MM.1S (cell line): ENCODE data around the gene RNF182.

ENCODE experiments used
- CTCF ChIP-seq: fragments of 300-600 bp; sonication (generic); IDR thresholded peaks from 2 replicates; pipeline ENCODE4 v1.5.1; 2016; ENCODE audit warnings: antibody characterized with exemption, low read length, mixed read lengths
- EZH2phosphoT487 ChIP-seq: fragments of 300-600 bp; sonication (generic); IDR thresholded peaks from 2 replicates; pipeline ENCODE4 v1.6.1; 2018; ENCODE audit warnings: antibody characterized with exemption, low read length

GRCh38 chr6:13934721-13935120 lies 10.0 kb downstream of the RNF182 start:
- TF ChIP-seq CTCF (no peak), EZH2phosphoT487 (no peak)
